NOMO-1 treated with dmso at 0.1 percent for 144 hours (cell line): ENCODE measurements around the gene CRYGB.
A peak's percentile ranks its signal among the peaks of the same experiment; 100 is the strongest.
"Not testable (repeated sequence)": the region's sequence is repeated elsewhere in the genome, so short reads cannot be mapped to it uniquely, and the experiment has no call there.

Experiments used
- DNase-seq: peaks from one replicate; lab custom pipeline; 2025; ENCODE audit not compliant: unreplicated experiment; lab: John Stamatoyannopoulos, UW

Gene CRYGB

DNA sequence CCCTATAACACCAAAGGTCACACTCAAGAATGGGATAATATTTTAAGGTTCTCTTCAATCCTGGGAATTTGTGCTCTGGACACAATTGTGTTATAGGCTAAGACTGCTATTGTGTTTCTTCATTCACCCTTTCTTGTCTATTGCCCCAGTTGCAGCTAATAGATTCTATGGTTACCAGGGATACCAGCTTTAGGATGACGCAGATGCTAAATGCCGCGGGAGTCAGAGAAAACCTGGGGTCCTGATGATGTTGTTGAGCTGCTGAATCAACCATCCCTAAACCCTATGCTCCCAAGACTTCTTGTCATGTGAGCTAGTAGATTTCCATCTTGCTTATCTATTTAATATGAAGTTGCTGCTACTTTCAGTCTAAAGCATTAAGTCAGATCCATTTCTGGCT, 27.0 kb downstream of the CRYGB start:
- no peak for DNase-seq

DNA sequence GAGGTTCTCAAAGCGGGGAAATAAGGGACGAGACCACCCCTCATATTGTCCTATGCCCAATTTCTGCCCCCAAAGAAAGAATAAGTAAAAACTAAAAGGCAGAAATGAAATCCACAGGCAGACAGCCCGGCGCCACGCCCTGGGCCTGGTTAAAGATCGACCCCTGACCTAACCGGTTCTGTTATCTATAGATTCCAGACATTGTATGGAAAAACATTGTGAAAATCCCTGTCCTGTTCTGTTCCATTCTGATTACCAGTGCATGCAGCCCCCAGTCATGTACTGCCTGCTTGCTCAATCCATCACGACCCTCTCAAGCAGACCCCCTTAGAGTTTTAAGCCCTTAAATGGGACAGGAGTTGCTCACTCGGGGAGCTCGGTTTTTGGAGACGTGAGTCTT, 28.6 kb downstream of the CRYGB start:
- not testable (repeated sequence) for DNase-seq

DNA sequence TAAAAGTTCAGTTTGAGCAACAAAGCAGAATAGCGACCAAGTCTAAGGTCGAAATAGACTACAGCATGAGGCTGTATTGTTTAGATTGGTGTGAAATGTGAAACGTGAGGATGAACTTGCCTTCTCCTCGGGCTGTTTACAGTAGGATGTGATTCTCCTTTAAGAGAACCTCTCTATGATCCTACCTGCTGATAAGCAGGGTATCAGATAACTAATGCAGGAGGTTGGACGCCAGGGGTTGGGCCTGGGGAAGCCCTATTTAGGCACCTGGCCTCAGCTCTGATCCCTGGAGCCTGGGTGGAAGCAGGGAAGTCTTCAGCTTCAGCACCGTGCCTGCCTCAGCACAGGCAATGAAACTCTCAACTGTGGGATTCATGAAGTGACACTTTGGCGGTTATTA, 33.0 kb downstream of the CRYGB start:
- DNase-seq: no peak

DNA sequence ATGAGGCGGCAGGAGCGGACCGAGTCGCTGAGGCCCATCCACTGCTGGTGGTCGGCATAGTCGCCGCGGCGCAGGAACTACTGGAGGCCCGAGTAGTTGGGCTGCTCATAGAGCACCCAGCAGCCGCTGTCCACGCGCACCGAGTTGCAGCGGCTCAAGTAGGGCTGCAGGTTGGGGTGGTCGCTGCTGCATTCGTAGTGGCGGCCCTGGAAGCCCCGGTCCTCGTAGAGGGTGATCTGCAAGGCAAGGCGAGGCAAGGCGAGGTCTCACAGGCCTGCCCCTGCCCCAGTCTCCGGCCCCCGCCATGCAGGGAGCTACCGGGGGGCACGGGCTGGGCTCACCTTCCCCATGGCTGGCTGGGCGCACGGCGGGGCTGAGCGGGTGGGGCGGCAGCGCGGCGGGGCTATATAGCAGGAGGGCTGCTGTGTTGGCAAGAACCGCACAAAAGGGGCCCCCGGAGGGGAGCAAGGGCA, 33.6 kb downstream of the CRYGB start:
- DNase-seq: not testable (repeated sequence)

GRCh38 chr2:208103616-208104015, 42.3 kb downstream of the CRYGB start:
- no peak for DNase-seq

DNA sequence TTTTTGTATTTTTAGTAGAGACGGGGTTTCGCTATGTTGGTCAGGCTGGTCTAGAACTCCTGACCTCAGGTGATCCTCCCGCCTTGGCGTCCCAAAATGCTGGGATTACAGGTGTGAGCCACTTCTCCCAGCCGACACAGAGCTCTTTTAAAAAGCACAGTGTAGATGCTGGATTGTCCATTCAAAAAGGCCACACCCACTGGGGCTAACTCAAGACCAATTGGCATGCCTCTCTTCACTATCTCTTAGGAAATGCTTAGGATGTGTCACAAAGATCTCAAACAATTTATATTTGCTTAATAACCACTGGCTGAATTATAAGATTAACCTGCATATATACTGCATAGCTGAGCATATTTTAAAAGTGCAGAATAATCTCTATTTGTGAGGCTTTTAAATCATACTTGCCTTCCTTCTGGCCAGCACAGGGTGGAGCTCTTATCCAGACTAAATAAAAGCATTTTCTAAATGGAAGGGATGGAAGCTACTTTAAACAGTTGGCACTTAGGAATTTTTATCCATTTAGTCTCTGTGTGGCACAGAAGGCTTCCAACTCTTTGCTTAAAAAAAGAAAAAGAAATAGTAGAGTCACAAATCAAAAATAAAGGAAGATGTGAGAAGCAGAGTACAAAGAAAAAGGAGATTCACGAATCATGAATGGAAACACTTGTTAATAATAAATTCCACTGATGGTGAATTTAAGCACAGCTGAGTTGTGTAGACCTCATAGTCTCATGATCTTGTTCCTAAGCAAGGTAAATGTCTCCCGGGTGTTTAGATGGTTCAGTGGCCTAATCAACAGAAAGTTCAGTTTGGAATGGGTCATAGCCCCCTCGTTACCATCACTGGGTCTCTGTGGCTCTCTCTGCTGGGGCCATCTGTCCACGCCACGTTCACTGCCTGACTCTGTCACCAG, 44.0 kb downstream of the CRYGB start:
- DNase-seq: no peak

- DNase-seq: peak; percentile 26
Observed at GRCh38 chr2:208099682-208100470, 46.1 kb downstream of the CRYGB start.

DNA sequence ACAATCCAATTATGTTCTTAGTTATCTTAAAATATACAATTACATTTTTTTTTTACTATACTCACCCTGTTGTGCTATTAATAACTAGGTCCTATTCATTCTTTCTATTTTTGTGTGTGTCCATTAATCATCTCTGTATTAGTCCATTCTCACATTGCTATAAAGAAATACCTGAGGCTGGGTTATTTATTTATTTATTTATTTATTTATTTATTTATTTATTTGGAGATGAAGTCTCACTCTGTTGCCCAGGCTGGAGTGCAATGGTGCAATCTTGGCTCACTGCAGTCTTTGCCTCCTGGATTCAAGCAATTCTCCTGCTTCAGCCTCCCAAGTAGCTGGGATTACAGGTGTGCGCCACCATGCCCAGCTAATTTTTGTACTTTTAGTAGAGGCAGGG, 47.3 kb downstream of the CRYGB start:
- DNase-seq: not testable (repeated sequence)

DNA sequence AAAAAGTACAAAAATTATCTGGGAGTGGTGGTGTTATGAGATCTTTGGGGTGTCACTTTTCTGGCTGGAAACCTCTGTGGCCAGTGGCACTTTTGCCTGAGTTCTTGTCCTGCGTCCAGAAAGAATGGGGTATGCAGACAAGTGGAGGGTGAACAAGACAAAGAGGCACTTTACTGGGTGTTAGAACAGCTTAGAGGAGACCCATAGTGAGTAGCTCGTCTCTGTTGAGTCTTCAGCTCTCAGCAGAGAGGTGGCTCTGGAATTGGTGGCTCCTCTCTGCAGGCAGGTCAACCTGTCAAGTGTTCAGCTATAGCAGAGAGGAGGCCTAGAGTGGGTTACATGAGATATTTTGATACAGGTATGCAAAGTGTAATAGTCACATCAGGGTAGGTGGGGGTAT, 47.7 kb downstream of the CRYGB start:
- no peak for DNase-seq

GRCh38 chr2:208097801-208098200, 48.2 kb downstream of the CRYGB start:
- no peak for DNase-seq

DNA sequence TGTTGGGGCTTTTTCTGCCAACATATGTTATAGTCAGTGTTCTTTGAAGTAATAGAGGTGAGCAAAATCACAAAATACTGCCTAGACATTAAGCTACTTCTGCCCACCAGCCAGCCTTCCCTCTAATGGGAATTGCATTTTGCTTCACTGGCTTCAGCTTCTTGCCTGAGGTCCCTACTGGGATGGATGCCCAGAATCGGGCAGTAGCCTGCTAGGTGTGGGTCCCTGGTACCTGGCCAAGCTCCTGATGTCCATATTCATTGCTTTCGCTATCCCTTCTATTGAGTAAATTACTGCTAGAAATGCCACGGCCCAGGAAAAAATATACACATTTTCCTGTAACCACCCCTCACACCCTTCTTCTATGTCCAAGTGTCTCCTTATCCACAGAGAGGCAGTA, 48.6 kb downstream of the CRYGB start:
- DNase-seq: no peak

GRCh38 chr2:208096080-208096479, 49.9 kb downstream of the CRYGB start:
- no peak for DNase-seq

DNA sequence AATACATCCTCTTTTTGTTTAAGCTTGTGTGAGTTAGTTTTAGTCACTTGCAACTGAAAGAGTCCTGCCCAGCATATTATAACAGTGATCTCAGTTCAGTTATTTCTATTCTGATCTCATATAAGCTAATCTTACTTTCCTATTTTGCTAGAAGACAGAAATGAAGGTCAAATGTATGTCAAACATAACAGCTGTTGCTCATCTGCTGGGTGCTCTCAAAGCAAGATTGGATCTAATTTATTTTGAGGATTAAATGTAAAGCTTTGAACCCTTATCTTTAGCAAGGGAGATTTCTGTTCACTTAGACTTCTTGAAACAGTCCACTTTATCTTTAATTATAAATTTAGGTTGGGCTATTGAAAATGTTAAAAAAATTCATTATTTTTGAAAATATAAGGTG, 52.8 kb downstream of the CRYGB start:
- DNase-seq: no peak
